ENCODE measurements around the gene ITM2B.

ITM2B gene

GRCh38 chr13:48260970-48261369 is 28.0 kb downstream of the ITM2B start:
- TF ChIP-seq GATA1 (IDR thresholded peaks at IDR 0.05; ENCODE audit: low read depth, low read length) (no peak), POLR2A (IDR thresholded peaks at IDR 0.05; ENCODE audit: low read length) (no peak)

GRCh38 chr13:48263196-48263595 is 30.2 kb downstream of the ITM2B start:
- no peak for DNase-seq
- TF ChIP-seq GATA1 (IDR thresholded peaks at IDR 0.05; ENCODE audit: low read depth, low read length) (no peak), POLR2A (IDR thresholded peaks at IDR 0.05; ENCODE audit: low read length) (no peak)

More at GRCh38 chr13:48260970-48261369, 28.0 kb downstream of the ITM2B start:
- no peak for DNase-seq

GRCh38 chr13:48264058-48264457 is 31.1 kb downstream of the ITM2B start:
- no peak for DNase-seq
- TF ChIP-seq POLR2A (IDR thresholded peaks at IDR 0.05; ENCODE audit: low read length) (no peak), GATA1 (IDR thresholded peaks at IDR 0.05; ENCODE audit: low read depth, low read length) (no peak)

GRCh38 chr13:48265217-48265815 is 32.3 kb downstream of the ITM2B start:
- TF ChIP-seq POLR2A (IDR thresholded peaks at IDR 0.05; ENCODE audit: low read length) (no peak), GATA1 (IDR thresholded peaks at IDR 0.05; ENCODE audit: low read depth, low read length) (no peak)
- DNase-seq = no peak

- TF ChIP-seq POLR2A (IDR thresholded peaks at IDR 0.05; ENCODE audit: low read length) = no peak
- DNase-seq = no peak
These were observed 33.1 kb downstream of the ITM2B start for GRCh38 chr13:48266150-48266549.

- no peak for DNase-seq
These were observed 34.0 kb downstream of the ITM2B start for GRCh38 chr13:48266701-48267639.

GRCh38 chr13:48268019-48268418 is 35.0 kb downstream of the ITM2B start:
- TF ChIP-seq GATA1 (IDR thresholded peaks at IDR 0.05; ENCODE audit: low read depth, low read length) (no peak), POLR2A (IDR thresholded peaks at IDR 0.05; ENCODE audit: low read length) (no peak)
- DNase-seq = peak in 1 of 2 experiments; percentile 6

More at GRCh38 chr13:48266701-48267639, 34.0 kb downstream of the ITM2B start:
- TF ChIP-seq POLR2A (IDR thresholded peaks at IDR 0.05; ENCODE audit: low read length) (no peak), GATA1 (IDR thresholded peaks at IDR 0.05; ENCODE audit: low read depth, low read length) (no peak)

- TF ChIP-seq GATA1 (IDR thresholded peaks at IDR 0.05; ENCODE audit: low read depth, low read length) = no peak
- no peak for TF ChIP-seq POLR2A (IDR thresholded peaks at IDR 0.05; ENCODE audit: low read length)
- no peak for DNase-seq
These were observed 40.3 kb downstream of the ITM2B start for GRCh38 chr13:48273346-48273745.

GRCh38 chr13:48275507-48275906 is 42.5 kb downstream of the ITM2B start:
- TF ChIP-seq GATA1 (IDR thresholded peaks at IDR 0.05; ENCODE audit: low read depth, low read length) (no peak), POLR2A (IDR thresholded peaks at IDR 0.05; ENCODE audit: low read length) (no peak)
- DNase-seq = no peak

GRCh38 chr13:48278806-48279205 is 45.8 kb downstream of the ITM2B start:
- no peak for DNase-seq
- no peak for TF ChIP-seq GATA1 (IDR thresholded peaks at IDR 0.05; ENCODE audit: low read depth, low read length)
- no peak for TF ChIP-seq POLR2A (IDR thresholded peaks at IDR 0.05; ENCODE audit: low read length)

GRCh38 chr13:48281556-48281955 is 48.5 kb downstream of the ITM2B start:
- no peak for TF ChIP-seq POLR2A (IDR thresholded peaks at IDR 0.05; ENCODE audit: low read length)
- TF ChIP-seq GATA1 (IDR thresholded peaks at IDR 0.05; ENCODE audit: low read depth, low read length) = no peak
- DNase-seq = no peak

- TF ChIP-seq GATA1 (IDR thresholded peaks at IDR 0.05; ENCODE audit: low read depth, low read length) (no peak), POLR2A (IDR thresholded peaks at IDR 0.05; ENCODE audit: low read length) (no peak)
- DNase-seq = peak; percentile 25 to 41
These were observed 58.7 kb downstream of the ITM2B start for GRCh38 chr13:48291730-48292129.

- TF ChIP-seq POLR2A (IDR thresholded peaks at IDR 0.05; ENCODE audit: low read length) (no peak), GATA1 (IDR thresholded peaks at IDR 0.05; ENCODE audit: low read depth, low read length) (no peak)
- DNase-seq = no peak
These were observed 59.6 kb downstream of the ITM2B start for GRCh38 chr13:48292650-48293049.

GRCh38 chr13:48294653-48295052 is 61.6 kb downstream of the ITM2B start:
- TF ChIP-seq POLR2A (IDR thresholded peaks at IDR 0.05; ENCODE audit: low read length) (no peak), GATA1 (IDR thresholded peaks at IDR 0.05; ENCODE audit: low read depth, low read length) (no peak)
- DNase-seq = no peak

GRCh38 chr13:48295271-48295670 is 62.3 kb downstream of the ITM2B start:
- TF ChIP-seq POLR2A (IDR thresholded peaks at IDR 0.05; ENCODE audit: low read length) = no peak
- TF ChIP-seq GATA1 (IDR thresholded peaks at IDR 0.05; ENCODE audit: low read depth, low read length) = no peak
- DNase-seq = no peak

All from erythroblast (primary cell).